Measurements from ENCODE around the gene STIM2.
"Not testable (repeated sequence)": the region's sequence is repeated elsewhere in the genome, so short reads cannot be mapped to it uniquely, and the experiment has no call there.

The STIM2 gene

DNA sequence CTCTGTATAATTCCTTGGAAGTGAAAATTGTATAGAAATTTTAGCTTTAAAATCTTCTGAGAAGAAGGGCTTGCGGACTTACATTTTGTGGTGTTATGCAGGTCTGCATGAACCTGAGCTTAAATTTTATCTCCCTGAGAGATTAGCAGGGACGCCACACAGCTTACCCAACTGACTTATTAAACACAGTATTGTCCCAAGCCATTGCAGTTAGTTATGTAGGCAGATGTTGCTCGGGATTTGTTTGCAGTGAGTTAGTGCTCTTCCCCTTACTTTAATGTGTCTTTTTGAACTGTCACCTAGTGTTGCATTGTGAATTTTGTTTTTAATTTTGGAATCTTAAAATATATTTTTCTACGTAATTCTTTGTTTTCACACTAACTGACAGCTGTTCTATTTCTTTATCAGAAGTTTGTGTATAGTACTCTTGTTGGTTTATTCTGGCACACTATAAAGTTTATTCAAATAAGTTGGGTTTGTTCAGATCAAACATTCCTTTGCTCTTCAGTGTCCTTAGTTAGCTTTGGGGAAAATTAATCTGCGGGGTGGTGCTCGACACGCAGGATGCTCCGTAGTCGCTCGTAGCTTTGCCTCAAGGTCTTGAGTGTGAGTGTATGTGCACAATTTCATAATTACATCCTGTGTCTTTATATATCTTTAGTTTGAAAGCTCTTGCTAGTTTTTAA, 145.4 kb downstream of the STIM2 start:
- no peak for DNase-seq

DNA sequence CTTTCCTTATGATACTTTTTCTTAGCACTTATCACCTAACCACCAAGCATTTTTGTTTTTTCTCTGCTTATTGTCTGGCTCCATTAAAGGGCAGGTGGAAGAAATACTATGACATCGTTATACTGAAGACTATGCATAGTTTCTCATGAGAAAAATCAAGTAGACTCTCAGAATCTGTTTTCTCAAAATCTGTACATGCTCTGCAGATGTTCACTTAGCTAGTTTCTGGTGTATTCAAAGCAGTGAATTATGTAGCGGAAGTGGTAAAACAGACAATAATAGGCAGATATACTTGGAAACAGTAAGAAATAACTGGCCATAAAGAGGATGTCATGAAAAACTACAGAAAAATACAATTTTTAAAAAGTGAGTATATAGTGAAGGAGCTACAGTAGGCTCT, 146.0 kb downstream of the STIM2 start:
- DNase-seq = no peak

DNA sequence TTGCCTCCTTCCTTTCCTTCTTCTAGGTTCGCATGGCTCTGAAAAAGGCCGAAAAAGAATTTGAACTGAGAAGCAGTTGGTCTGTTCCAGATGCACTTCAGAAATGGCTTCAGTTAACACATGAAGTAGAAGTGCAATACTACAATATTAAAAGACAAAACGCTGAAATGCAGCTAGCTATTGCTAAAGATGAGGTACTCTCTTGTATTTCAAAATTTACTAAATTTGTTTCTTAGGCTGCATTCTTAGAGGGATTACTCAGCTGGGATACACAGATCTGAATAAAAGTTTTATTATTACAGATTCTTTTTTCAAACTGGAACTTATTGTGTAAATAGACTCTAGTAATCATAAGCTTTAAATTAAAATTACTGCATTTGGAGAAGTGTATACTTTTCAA, 146.9 kb downstream of the STIM2 start:
- DNase-seq = no peak

DNA sequence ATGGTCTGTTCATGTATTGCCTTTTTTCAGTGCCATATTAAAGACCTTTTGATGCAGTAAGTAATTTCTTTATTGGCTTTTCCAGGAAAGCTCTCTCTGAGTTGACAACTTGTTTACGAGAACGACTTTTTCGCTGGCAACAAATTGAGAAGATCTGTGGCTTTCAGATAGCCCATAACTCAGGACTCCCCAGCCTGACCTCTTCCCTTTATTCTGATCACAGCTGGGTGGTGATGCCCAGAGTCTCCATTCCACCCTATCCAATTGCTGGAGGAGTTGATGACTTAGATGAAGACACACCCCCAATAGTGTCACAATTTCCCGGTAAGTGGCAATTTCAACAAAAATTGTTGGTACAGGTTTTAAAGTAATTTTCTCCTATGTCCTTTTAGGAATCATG, 148.0 kb downstream of the STIM2 start:
- no peak for DNase-seq

DNA sequence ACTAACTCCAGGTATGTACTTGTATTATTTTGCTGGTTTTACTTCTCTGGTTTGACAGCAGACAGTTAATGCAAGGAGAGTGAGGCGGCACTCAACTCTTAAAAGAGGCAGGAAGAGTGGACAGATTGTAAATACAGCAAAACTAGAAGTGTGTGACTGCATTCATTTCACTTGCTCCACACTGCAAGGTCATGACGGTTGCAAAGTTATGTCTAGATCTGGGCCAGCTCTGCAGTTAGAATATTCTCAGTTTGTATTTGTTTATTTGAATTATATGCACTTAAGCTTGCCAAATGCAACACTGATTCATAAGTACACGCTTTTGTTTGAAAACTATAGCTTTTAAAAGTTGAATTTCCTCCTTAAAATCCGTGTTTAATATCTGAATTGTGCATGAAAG, 148.9 kb downstream of the STIM2 start:
- DNase-seq = no peak

DNA sequence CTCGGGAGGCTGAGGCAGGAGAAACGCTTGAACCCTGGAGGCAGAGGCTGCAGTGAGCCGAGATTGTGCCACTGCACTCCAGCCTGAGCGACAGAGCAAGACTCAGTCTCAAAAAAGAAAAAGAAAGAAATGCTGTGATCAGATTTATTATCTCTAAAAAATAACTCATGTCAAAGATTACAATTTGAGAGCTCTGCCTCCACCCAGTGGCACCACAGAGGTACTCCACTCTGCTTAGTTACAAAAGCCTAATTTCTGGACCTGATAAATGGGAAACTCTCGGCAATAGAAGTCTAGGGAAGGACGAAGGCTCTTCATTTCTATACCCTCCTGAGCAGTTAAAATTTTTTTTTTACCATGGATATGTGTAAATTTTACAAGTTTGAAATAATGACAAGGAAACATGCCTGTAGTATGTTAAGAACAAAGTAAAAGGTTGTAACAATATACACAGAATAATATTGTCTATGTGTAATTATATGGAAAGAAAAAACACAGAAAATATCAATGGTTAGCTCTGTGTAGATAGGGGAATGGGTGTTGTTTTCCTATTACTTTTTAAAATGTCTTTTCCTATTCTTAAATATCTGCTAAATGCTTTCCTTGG, 149.8 kb downstream of the STIM2 start:
- peak; percentile 45 for DNase-seq

DNA sequence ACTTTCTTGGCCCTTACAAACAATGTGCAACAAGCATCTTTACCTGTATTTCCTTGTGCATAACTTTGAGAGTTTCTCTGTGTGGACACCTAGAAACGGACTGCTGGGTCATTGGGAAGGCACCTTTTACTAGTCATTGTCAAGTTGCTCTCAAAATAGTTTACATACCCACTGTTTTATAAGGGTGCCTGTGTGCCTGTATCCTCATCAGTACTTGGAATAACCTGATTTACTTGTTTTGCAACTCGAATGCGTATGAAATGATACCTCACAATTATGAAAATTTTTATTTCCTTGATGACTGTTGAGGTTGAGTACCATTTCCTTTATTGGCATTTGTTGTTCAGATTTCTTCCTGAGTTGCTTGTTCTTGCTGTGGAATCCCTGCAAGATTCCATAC, 150.8 kb downstream of the STIM2 start:
- DNase-seq = no peak

DNA sequence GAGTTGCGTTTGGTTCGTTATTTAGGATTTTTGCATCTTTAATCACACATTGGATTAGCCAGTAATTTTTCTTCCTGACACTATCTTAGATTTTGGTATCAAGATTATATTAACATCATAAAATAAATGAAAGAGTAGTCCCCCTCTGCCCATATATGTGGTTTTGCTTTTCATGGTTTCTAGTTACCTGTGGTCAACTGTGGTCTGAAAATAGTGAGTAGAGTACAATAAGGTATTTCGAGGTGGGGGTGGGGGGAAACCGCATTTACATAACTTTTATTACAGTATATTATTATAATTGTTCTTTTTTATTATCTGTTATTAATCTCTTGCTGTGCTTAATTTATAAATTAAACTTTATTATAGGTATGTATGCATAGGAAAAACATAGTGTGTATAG, 152.4 kb downstream of the STIM2 start:
- no peak for DNase-seq

DNA sequence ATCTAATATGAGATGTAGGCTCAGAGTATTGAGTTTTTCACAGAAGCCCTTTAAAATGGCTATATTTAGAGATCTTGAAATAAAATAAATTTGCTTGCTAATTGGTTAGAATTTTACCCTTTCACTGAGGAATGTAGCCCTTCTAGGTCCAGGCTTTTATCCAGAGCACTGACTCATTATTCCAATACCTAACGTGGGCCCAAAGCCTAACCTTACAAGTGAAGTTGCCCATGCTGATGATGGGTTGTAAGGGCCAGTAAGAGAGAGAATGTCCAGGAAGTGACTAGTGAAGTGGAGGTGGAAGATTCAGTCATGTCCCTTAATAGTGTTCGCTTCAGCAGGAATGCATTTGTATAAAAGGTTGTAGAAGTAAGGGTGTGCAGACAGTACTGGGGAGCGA, 155.9 kb downstream of the STIM2 start:
- DNase-seq = no peak

DNA sequence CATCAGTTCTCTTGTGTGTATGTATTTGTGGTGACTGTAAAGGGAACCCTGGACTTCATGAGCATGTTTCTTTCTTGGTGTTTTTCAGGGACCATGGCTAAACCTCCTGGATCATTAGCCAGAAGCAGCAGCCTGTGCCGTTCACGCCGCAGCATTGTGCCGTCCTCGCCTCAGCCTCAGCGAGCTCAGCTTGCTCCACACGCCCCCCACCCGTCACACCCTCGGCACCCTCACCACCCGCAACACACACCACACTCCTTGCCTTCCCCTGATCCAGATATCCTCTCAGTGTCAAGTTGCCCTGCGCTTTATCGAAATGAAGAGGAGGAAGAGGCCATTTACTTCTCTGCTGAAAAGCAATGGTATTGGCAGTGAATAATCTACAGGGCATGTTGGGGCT, 157.0 kb downstream of the STIM2 start:
- no peak for DNase-seq

DNA sequence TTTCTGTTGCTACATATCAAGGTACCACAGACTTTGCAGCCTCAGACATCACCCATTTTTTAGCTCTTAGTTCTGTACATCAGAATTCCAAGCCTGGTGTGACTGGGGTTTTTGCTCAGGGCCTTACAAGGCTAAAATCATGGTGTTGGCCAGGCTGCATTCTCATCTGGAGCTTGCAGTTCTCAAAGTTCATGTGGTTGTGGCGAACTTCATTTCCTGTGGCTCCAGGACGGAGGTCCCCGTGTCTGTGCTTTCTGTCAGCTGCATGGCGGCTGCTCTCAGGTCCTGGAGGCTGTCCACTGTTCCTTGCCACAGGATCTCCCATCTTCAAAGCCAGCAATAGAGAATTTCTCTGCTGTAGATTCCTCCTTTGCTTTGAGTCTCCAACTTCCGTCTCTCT, 157.4 kb downstream of the STIM2 start:
- no peak for DNase-seq

DNA sequence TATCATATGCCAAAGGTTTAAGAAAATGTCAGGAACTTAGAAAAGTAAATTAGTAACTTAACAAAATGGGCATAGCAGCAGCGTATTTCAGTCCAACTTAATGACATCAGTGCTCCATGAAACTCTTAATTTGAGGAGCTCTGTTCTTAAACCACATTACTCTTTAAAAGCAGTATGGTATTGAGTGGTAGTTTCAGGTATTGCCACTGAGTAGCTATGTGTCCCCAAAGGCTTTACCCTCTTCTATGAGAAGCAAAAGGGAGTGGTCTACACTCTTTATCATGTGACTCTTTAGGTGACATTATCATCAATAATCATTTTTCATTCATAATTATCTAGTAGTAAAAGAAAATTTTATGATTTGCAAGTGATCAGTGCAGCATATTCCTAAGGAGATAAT, 158.3 kb downstream of the STIM2 start:
- DNase-seq = no peak

DNA sequence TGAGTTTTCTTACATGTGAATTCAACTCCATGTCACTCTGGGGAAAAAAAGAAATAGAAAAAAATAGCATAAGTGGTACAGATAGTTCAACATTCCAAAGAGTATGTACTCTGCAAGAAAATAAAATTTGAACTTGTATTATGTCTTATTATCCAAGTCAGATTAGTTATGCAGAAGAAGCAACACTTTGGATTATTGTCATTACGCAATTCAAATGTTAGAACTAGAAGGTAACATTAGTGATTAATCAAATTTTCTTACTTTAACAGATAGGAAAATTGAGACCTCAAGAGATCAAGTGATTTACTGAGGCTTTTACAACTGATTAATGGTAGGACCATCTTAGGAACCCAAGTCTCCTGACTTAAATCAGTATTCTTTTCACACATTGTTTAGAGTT, 159.1 kb downstream of the STIM2 start:
- no peak for DNase-seq

DNA sequence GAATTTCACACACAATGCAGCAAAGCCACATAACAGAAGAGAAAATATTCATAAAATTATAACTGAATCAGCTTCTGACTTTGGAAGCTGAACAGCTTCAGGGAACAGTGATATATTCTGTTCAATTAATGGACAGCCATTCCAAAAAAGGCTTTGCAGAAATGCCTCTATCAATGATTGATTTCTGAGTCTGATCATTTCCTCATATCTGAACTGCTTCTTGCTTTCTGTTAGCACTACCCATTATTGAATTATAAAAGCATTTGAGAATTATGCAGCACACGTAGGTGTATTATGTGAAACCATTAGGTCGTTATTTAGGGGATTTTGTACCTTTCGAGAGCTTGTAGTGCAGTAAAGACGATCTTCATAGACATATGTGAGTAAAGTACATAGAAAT, 159.6 kb downstream of the STIM2 start:
- DNase-seq = no peak

DNA sequence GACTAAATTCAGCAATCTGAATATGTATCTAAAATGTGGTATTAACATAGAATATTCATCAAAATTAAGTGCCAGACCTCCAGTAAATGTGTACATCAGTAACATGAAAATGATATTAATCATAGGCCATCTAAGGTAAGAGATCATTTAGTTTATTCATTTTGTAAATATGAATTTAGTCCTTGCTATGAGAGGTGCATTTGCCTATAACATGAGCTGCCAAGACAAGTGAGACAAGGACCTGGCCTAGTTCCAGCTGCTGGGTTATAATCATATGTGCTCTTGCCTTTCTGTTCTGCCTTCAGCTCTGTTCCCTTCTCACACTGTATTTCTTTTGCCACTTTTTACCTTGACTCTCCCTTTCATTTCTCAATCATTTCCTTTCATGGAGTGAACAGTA, 160.0 kb downstream of the STIM2 start:
- no peak for DNase-seq

DNA sequence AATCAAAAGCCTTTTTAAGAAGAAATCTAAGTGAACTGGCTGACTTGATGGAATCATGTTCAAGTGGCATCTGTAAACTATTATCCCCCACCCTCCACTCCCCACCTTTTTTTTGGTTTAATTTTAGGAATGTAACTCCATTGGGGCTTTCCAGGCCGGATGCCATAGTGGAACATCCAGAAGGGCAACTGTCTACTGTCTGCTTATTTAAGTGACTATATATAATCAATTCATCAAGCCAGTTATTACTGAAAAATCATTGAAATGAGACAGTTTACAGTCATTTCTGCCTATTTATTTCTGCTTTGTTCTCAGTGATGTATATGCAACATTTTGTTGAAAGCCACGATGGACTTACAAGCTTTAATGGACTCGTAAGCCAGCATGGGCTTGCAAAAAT, 162.3 kb downstream of the STIM2 start:
- no peak for DNase-seq

DNA sequence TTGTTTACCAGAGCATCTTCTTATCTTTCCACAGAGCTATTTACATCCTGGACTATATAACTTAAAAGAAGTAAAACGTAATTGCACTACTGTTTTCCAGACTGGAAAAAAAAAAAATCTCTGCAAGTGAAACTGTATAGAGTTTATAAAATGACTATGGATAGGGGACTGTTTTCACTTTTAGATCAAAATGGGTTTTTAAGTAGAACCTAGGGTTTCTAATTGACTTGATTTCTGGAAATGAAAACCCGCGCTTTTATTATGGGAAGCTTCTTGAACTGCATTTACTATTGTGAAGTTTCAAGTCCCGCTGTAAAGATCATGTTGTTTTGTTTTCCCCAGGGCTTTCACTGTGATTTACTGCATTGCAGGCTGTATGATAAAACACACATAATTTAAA, 162.7 kb downstream of the STIM2 start:
- no peak for DNase-seq

DNA sequence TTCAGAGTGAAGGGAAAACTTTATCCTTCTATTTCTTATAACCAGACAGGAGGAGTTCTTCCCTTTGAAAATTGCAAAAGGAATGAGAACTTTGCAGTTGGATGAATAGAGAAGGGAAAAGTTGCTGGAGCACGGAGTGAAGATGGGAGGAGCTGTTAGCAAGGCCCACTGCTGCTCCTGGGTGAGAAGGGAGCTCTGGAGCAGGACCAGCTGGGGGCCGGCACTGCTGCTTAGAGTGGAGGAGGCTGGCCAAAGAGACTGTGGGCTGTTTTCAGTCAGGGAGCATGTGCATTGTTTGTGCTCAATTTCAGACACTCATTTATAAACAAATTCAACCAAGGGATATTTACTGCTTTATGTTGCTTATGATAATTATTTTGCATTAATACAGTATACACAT, 164.2 kb downstream of the STIM2 start:
- no peak for DNase-seq

DNA sequence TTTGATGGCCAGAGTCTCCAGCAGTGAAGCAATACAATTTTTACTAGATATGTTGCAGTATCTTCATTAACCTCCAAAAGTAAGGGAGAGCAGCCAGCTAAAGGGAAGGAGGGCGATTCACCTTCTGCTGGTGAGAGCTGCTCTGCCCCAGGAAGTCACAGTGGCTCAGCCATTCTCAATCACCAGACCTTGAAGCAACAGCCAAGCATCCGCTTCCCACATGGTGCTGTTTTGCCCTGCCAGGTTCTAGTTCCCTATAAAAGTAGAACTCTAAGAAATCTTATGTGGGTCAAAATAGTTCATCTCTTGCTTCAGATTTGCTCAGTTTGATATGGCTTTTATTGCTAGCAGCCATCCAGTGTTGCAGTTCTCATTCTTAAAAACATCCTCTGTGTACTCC, 166.8 kb downstream of the STIM2 start:
- DNase-seq = no peak

DNA sequence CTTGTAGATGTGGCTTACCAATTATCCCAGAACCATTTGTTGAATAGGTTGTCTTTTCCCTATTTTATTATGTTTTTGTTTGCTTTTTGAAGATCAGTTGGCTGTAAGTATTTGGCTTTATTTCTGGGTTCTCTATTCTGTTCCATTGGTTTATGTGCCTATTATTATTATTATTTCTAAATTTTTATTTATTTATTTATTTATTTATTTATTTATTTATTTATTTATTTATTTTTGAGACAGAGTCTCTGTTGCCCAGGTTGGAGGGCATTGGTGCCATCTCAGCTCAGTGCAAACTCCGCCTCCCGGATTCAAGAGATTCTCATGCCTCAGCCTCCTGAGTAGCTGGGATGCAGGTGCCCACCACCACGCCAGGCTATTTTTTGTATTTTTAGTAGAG, 174.5 kb downstream of the STIM2 start:
- not testable (repeated sequence) for DNase-seq

DNA sequence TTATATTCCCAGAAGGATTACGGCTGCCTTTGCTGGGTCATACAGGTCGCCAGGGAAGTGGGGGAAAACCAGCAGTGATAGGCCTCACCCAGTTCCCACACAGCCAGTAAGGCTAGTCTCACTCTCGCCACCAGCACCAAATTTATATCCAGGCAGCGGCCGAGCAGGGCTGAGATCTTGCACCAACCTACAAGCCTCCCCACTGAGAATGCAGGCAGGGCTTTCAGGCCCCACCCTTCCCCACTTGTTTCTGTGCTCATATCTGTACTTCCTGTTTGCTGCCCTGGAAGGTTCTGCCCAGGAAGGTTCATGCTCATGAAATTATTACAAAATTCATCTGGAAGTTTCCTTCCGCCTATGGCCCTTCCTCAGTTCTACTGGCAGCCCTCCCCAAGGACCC, 179.7 kb downstream of the STIM2 start:
- DNase-seq = no peak

DNA sequence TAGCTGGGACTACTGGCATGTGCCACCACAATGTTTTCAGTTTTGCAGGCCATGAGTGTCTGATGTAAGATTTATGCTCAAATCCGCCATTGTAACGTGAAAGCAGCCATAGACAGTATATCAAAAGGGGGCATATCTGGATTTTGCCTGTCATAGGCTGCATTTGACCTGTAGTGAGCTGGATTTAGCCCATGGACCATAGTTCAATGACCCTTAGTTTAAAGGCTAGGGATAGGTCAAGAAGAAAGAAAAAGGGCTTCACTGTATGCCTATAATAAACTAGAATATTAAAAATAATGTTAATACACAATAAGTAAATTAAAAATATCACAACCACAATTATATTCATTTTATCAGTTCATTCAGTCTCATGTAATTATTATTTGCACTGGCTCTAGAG, 181.8 kb downstream of the STIM2 start:
- no peak for DNase-seq

DNA sequence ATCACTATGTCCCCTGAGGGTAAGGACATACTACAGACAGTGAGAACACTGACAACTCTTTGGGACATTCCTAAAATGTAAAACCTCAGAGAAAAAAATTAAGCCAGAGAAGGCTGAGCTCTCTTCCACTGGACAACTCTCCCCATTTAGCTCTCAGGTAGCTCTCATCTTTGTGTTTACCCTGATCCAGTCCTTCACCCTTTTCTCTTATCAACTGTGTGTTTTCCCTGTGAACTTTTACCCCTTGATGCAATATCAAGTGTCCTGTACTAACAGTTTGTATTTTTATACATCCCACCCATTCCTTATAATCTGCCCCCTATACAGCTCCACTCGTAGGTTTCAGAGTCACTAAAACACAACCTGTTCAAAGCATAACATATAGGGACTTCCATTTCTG, 182.6 kb downstream of the STIM2 start:
- no peak for DNase-seq

DNA sequence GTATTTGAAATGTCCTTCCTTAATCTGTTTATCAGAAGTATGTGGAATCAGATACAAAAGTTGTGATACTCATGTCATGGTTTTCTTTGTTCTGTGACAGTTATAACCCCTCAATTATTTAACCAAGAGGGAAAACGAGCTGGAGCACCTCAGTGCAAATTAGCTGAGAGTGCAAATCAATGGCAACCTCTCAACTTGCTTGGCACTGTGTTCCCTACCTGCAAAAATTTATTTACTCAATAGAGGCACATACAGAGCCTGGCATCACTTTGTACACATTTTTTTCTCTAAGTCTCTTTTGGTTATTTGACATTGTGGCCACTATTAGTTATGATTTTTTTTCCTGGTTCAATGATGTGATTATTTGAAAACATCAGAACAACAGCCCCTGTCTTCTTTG, 186.2 kb downstream of the STIM2 start:
- no peak for DNase-seq

Data from retina (tissue), 1 donor.